Measurements from ENCODE around the gene BICRAL.

The BICRAL gene

DNA sequence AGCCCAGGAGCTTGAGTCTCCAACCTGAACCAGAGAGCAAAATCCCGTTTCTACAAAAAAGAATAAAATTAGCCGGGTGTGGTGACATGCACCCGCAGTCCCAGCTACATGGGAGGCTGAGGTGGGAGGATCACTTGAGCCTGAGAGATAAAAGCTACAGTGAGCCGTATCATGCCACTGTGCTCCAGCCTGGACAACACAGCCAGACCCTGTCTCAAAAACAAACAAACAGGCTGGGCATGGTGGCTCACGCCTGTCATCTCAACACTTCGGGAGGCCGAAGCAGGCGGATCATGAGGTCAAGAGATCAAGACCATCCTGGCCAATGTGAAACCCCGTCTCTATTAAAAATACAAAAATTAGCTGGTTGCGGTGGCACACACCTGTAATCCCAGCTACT lies 122.6 kb downstream of the BICRAL start:
- TF ChIP-seq, protein P1, sequence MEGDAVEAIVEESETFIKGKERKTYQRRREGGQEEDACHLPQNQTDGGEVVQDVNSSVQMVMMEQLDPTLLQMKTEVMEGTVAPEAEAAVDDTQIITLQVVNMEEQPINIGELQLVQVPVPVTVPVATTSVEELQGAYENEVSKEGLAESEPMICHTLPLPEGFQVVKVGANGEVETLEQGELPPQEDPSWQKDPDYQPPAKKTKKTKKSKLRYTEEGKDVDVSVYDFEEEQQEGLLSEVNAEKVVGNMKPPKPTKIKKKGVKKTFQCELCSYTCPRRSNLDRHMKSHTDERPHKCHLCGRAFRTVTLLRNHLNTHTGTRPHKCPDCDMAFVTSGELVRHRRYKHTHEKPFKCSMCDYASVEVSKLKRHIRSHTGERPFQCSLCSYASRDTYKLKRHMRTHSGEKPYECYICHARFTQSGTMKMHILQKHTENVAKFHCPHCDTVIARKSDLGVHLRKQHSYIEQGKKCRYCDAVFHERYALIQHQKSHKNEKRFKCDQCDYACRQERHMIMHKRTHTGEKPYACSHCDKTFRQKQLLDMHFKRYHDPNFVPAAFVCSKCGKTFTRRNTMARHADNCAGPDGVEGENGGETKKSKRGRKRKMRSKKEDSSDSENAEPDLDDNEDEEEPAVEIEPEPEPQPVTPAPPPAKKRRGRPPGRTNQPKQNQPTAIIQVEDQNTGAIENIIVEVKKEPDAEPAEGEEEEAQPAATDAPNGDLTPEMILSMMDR (IDR thresholded peaks at IDR 0.05; ENCODE audit: insufficient read depth, missing control alignments): no peak
- DNase-seq (ENCODE audit: insufficient read length, low spot score): no peak
- no peak for FAIRE-seq

DNA sequence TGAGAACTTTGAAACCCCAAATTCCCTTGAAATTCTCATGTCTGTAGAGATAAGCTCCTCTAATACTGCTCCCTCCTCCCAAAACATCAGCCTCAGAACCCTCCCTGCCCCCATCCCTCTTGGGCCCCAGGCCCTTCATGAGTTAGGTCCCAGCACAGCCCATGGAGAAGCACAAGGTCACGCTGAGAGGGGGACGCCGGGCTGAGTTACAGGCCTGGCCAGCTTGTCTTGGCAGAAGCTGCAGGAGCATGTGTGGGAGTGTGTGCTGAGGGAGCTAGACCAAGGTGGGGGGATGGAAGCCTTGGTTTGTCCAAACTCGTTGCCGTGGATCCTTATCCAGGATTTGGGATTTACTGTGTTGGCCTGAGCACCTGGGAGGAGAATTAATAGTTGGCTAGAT lies 125.5 kb downstream of the BICRAL start:
- no peak for FAIRE-seq
- no peak for DNase-seq (ENCODE audit: insufficient read length, low spot score)
- TF ChIP-seq, protein P1 (IDR thresholded peaks at IDR 0.05; ENCODE audit: insufficient read depth, missing control alignments): no peak

DNA sequence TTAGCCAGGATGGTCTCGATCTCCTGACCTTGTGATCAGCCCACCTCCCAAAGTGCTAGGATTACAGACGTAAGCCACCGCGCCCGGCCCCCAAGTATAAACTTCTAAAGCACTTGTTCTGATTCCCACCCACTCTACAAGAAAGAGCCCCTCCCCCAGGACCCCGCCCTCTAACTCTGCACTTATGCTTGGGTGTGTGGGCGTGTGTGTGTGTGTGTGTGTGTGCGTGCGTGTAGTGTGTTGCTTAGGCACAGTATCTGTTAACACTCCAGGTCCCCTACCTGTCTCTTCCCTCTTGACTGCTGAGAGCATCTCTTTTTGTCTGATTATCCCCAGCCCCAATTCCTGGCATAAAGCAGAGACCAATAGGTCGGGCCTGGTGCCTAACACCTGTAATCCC lies 128.0 kb downstream of the BICRAL start:
- no peak for DNase-seq (ENCODE audit: insufficient read length, low spot score)
- no peak for FAIRE-seq
- TF ChIP-seq, protein P1 (IDR thresholded peaks at IDR 0.05; ENCODE audit: insufficient read depth, missing control alignments): no peak

DNA sequence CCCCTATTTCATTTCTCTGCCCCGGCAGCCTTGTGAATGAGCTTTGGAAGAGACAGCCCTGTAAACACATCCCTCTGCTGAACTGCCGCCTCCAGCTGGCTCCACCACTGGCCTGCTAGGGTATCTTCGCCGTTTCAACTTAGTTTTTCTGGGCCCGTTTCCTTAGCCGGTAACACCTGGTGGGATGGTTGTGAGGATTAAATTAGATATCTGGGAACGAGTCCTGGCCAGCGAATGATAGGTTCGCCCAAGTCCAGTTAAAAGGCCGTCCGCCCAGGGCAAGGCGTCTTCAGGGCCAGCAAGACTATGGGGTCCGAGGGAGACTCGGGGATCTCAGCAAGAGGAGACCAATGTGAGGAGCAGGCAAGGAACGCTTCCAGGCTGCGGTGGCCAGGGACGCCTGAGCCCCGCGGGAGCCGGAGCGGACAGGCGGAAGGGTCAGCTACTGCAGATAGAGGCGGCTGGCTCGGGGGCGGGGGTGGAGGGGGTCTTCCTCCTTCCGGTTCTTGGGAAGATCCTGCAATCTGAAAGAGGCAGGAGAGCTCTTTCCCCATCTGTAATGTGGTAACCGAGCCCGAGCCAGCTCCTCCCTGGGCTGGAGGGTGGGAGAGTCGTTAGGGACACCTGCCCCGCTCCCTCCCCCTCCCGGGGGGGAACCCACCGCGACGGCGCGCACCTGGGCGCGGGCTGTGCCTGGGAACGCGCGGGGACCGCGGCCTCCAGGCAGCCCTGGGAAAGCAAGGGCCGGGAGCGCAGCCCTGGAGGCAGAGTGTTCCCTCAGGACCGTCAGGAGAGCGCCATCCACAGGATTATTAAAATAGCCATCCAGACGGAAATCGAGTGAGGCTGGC lies 129.5 kb downstream of the BICRAL start:
- TF ChIP-seq, protein P1 (IDR thresholded peaks at IDR 0.05; ENCODE audit: insufficient read depth, missing control alignments): no peak
- DNase-seq (ENCODE audit: insufficient read length, low spot score) (no peak), FAIRE-seq (no peak)

DNA sequence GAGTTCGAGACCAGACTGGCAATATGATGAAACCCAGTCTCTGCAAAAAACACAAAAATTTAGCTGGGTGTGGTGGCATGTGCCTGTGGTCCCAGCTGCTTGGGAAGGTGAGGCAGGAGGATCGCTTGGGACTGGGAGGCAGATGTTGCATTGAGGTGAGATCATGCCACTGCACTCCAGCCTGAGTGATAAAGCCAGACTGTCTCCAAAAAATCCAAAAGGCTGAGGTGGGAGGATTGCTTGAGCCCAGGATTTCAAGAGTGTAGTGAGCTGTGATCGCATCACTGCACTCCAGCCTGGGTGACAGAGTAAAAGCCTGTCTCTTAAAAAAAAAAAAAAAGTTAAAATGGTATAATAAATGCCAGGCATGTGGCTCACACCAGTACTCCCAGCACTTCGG lies 132.7 kb downstream of the BICRAL start:
- TF ChIP-seq, protein P1 (IDR thresholded peaks at IDR 0.05; ENCODE audit: insufficient read depth, missing control alignments): no peak
- no peak for DNase-seq (ENCODE audit: insufficient read length, low spot score)
- no peak for FAIRE-seq

DNA sequence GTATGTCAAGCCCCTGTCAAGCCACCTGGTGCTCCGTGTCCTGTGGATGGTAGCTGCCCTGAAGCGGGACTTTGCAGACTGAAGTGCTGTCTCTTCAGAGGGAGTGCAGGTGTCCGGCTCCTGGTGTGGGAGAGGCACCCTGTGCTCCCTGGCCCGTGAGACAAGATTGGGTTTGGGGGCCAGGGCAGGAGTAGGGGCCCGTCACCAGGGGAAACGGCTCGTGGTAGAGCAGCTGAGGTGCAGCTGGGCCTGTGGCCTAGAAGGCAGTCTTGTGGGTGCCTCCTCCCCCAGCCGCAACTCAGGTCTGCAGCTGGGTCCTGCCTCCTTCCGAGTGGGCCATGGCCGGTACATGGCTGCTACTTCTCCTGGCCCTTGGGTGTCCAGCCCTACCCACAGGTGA lies 133.9 kb downstream of the BICRAL start, which contains the start of gene PTCRA:
TSS of gene PTCRA (plus strand) at position 322 of the 400 bp plus-strand sequence. CDS start at position 339, 17 bp downstream.
- TF ChIP-seq, protein P1 (IDR thresholded peaks at IDR 0.05; ENCODE audit: insufficient read depth, missing control alignments): no peak
- no peak for DNase-seq (ENCODE audit: insufficient read length, low spot score)
- no peak for FAIRE-seq

DNA sequence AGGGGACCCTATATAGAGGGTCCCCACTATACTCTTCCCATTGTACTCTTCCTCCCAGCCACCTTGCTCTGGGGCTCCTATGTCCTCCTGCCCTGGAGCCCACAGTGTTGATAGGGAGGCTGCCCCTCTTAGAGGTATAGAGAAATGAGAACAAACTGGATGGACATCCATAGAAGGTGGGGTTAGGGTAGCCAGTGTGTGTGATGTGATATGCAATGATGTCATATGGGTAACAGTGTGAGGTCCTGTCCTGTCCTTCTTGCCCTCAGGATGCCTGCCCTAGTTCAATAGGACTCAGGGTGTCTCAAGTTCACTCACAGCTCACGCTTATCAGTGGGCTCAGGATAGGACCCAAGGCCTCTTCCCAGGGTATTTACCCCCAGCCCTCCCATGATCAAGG lies 134.4 kb downstream of the BICRAL start:
- TF ChIP-seq, protein P1 (IDR thresholded peaks at IDR 0.05; ENCODE audit: insufficient read depth, missing control alignments): no peak
- DNase-seq (ENCODE audit: insufficient read length, low spot score) (no peak), FAIRE-seq (no peak)

All from D721Med (cell line).